Fibroblast of mammary gland (primary cell): ENCODE measurements around the gene GABRP.

ENCODE experiments used
- DNase-seq: peaks from one replicate; pipeline ENCODE4 v3.0.0-alpha.2; 2010; ENCODE audit warnings: low read depth
- H3K4me3 ChIP-seq: 2 replicates; pipeline ENCODE4 v1.5.1; 2011; ENCODE audit warnings: low read depth, mild to moderate bottlenecking, low read length, moderate library complexity; ENCODE audit not compliant: control insufficient read depth
- CTCF ChIP-seq: conservative IDR thresholded peaks from 2 replicates; pipeline ENCODE4 v1.5.1; 2011; ENCODE audit warnings: low read depth, low read length, inconsistent platforms; ENCODE audit not compliant: control insufficient read depth, insufficient read depth

Gene GABRP

DNA sequence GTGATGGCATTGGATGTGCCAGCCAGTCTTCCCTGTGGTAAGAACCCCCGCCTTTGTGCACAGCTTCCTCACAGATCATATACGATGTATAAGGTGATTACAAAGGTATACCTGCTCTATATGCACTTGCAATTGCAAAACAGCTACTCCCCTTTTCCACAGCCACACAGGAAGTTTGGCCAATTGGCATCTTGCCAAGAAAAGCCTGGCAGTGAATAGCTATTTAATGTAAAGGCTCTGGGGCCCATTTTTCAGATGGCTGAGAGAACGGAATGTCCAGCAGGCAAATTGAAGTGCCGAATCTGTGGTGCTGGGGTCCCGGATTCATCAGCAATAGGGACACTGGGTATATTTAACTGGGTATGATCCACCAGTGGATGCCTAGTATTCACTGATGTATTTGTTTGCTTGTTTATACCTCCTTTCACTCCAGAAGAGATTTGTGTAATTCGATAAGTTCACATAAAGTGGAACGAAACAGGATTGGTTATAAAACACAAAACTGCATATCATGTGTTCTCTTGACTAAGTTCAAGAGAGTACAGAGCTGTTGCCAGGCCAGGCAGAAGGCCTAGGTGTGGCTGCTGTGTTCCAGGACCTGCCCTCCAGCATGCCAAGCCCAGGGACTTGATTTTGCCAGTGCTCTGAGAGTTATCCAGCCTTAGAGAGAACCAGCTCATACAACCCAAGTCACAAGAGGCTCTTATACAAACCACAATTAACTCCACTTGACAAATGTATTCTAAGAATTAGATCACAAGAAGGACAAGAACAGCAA, 27.7 kb upstream of the GABRP start:
- TF ChIP-seq CTCF, result no peak
- no peak for DNase-seq

GRCh38 chr5:170756691-170757090, 26.8 kb upstream of the GABRP start:
- no peak overlapping the region for H3K4me3 ChIP-seq
- DNase-seq, result no peak
- no peak for TF ChIP-seq CTCF

More for the DNA sequence above, 27.7 kb upstream of the GABRP start:
- H3K4me3 ChIP-seq, result no peak overlapping the region

DNA sequence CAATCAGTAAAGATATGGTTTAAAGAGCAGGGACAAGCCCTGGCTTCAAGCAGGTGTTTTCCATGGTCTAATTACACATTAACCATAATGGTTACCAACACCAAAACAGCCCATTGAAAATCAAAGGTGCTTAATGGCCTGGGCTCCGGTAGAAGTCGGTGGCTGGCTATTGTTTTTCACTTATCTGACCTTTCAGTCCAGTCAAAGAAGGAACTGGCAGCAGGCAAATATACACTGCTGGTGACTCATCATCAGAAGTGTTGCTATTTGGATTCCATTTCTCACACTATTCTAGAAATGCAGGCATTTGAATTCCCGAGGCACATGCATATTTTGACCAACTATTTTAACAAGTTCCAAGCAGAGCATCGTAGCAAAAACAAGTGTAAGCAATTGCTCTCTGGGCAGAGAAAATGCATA, 26.3 kb upstream of the GABRP start:
- TF ChIP-seq CTCF, result no peak
- DNase-seq, result no peak

GRCh38 chr5:170757669-170758068, 25.9 kb upstream of the GABRP start:
- no peak overlapping the region for H3K4me3 ChIP-seq
- no peak for TF ChIP-seq CTCF
- no peak for DNase-seq

More for the DNA sequence above, 26.3 kb upstream of the GABRP start:
- no peak overlapping the region for H3K4me3 ChIP-seq

GRCh38 chr5:170758481-170758880, 25.0 kb upstream of the GABRP start:
- no peak overlapping the region for H3K4me3 ChIP-seq
- TF ChIP-seq CTCF, result no peak
- no peak for DNase-seq

DNA sequence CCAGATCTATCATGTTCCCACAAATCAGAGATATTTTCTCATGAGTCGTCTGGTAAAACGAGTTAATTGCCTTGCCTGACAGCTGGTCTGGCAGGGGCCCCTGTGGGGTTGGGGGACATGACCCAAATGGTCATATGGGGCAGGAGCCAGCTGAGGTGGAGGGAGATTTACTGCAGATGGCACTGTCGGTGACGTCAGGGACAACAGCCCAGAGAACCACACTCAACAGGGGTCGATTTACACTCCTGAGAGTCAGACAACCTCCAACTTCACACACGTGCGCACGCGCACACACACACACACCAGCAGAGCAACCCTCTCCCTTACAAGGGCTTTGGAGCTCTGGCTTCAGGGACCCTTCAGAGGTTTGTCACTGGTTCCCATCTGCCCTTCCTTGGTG, 23.4 kb upstream of the GABRP start:
- DNase-seq, result no peak
- no peak for TF ChIP-seq CTCF
- no peak overlapping the region for H3K4me3 ChIP-seq
